ENCODE results near the gene SIPA1L3.
"Not testable (repeated sequence)": the region's sequence is repeated elsewhere in the genome, so short reads cannot be mapped to it uniquely, and the experiment has no call there.

Gene SIPA1L3

GRCh38 chr19:37907735-37908455 lies 887 bp downstream of the SIPA1L3 start:
- DNase-seq (ENCODE audit: extremely low read depth in 1 of 2, low read depth in 1 of 2) = no peak

- no peak for DNase-seq (ENCODE audit: extremely low read depth in 1 of 2, low read depth in 1 of 2)
These were observed 2.7 kb downstream of the SIPA1L3 start for GRCh38 chr19:37909661-37910199.

GRCh38 chr19:37914908-37915307 lies 7.9 kb downstream of the SIPA1L3 start:
- DNase-seq (ENCODE audit: extremely low read depth in 1 of 2, low read depth in 1 of 2) = no peak

- no peak for DNase-seq (ENCODE audit: extremely low read depth in 1 of 2, low read depth in 1 of 2)
These were observed 13.8 kb downstream of the SIPA1L3 start for GRCh38 chr19:37920591-37921450.

- DNase-seq (ENCODE audit: extremely low read depth in 1 of 2, low read depth in 1 of 2) = not testable (repeated sequence)
These were observed 17.6 kb downstream of the SIPA1L3 start for GRCh38 chr19:37924573-37924972.

- DNase-seq (ENCODE audit: extremely low read depth in 1 of 2, low read depth in 1 of 2) = no peak
These were observed 18.2 kb downstream of the SIPA1L3 start for GRCh38 chr19:37925212-37925611.

- DNase-seq (ENCODE audit: extremely low read depth in 1 of 2, low read depth in 1 of 2) = no peak
These were observed 19.2 kb downstream of the SIPA1L3 start for GRCh38 chr19:37926255-37926654.

GRCh38 chr19:37926711-37927110 lies 19.7 kb downstream of the SIPA1L3 start:
- no peak for DNase-seq (ENCODE audit: extremely low read depth in 1 of 2, low read depth in 1 of 2)

GRCh38 chr19:37928527-37929286 lies 21.7 kb downstream of the SIPA1L3 start:
- no peak for DNase-seq (ENCODE audit: extremely low read depth in 1 of 2, low read depth in 1 of 2)

GRCh38 chr19:37929355-37929923 lies 22.4 kb downstream of the SIPA1L3 start:
- DNase-seq (ENCODE audit: extremely low read depth in 1 of 2, low read depth in 1 of 2) = no peak

- no peak for DNase-seq (ENCODE audit: extremely low read depth in 1 of 2, low read depth in 1 of 2)
These were observed 23.4 kb downstream of the SIPA1L3 start for GRCh38 chr19:37930416-37930815.

- DNase-seq (ENCODE audit: extremely low read depth in 1 of 2, low read depth in 1 of 2) = no peak
These were observed 25.1 kb downstream of the SIPA1L3 start for GRCh38 chr19:37931881-37932655.

GRCh38 chr19:37932985-37933936 lies 26.3 kb downstream of the SIPA1L3 start:
- no peak for DNase-seq (ENCODE audit: extremely low read depth in 1 of 2, low read depth in 1 of 2)

GRCh38 chr19:37933937-37934358 lies 26.9 kb downstream of the SIPA1L3 start:
- DNase-seq (ENCODE audit: extremely low read depth in 1 of 2, low read depth in 1 of 2) = no peak

- DNase-seq (ENCODE audit: extremely low read depth in 1 of 2, low read depth in 1 of 2) = no peak
These were observed 28.3 kb downstream of the SIPA1L3 start for GRCh38 chr19:37935341-37935740.

- no peak for DNase-seq (ENCODE audit: extremely low read depth in 1 of 2, low read depth in 1 of 2)
These were observed 29.2 kb downstream of the SIPA1L3 start for GRCh38 chr19:37936166-37936565.

- DNase-seq (ENCODE audit: extremely low read depth in 1 of 2, low read depth in 1 of 2) = no peak
These were observed 29.9 kb downstream of the SIPA1L3 start for GRCh38 chr19:37936886-37937285.

GRCh38 chr19:37938353-37938752 lies 31.3 kb downstream of the SIPA1L3 start:
- no peak for DNase-seq (ENCODE audit: extremely low read depth in 1 of 2, low read depth in 1 of 2)

Data from stimulated activated CD8-positive, alpha-beta memory T cell treated with anti-CD3 and anti-CD28 coated beads, Interleukin-7, amount 100 ng/mL, for 48 hours (primary cell).